Measurements from ENCODE around the gene GRPEL2. TPM values are rescaled to one million over a fixed set of nuclear protein-coding genes. Genes with fewer than 3 reads are reported as not detected.

Gene GRPEL2
- total RNA-seq, 4 donors from 2014 or later = 9.3 to 20.4 (median 13.3) TPM

DNA sequence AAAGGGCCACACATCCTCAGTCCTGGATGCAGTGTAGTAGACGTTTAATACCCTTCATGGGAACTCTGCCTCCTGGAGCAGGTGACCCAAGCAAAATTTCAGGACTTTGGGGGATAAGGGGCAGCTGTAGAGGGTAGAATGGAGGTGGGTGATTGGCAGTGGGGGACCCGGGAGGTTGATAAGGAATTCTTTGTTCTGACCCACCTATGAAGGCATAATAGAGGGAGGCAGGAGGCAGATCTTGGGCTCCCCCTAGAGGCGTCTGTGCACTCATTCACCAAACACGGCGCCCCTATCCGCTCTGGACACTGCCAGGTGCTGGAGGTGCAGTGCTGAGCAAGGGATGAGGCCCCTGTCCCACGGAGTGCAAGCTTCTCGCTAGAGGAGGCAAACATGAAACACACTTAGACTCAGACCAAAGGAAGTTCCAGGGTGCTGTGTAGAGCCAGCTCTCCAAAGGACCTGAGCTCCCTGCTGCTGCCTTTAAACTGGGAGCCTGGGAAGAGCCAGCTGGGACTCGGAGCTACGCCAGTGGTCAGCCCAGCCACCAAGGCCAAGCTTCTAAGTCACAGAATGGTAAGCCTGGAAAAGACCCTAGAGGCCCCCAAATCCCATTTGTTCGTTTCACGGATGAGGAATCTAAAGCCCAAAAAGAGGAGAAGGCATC lies 26.1 kb downstream of the GRPEL2 start:
- TF ChIP-seq, protein P1, sequence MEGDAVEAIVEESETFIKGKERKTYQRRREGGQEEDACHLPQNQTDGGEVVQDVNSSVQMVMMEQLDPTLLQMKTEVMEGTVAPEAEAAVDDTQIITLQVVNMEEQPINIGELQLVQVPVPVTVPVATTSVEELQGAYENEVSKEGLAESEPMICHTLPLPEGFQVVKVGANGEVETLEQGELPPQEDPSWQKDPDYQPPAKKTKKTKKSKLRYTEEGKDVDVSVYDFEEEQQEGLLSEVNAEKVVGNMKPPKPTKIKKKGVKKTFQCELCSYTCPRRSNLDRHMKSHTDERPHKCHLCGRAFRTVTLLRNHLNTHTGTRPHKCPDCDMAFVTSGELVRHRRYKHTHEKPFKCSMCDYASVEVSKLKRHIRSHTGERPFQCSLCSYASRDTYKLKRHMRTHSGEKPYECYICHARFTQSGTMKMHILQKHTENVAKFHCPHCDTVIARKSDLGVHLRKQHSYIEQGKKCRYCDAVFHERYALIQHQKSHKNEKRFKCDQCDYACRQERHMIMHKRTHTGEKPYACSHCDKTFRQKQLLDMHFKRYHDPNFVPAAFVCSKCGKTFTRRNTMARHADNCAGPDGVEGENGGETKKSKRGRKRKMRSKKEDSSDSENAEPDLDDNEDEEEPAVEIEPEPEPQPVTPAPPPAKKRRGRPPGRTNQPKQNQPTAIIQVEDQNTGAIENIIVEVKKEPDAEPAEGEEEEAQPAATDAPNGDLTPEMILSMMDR (IDR thresholded peaks at IDR 0.05; ENCODE audit: low read depth) = no peak

DNA sequence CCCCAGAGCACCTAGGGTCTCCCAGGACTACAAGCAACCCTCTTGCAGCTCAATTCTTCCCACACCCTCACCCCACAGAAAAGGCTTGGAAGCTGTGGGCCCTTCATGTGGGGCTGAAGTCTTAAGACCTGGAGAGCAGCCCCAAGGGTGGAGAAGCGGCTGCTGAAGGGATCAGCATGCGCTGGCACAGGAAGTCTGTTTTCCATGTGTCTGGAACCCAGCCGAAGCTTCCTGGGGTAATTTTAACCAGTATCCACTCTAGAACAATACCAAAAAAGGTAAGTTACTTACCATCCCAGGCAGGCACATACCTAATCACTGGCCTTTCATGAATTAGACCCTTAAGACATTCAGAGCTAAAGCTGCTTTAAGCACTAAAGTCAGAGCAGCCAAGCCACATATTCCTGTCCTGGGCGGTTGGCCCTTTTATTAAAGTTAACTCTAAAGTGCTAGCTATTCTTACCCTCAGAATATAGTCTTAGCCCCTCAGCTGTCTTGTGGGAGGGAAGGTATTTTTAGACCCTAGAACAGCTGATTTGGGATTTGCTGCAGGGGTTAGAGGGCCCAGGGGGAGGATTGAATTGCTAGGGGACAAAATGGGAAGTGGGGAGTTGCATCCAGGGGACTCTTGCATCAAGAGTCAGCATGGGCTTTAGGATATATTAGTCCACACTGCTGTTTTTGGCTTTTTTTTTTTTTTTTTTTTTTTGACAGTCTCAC lies 26.9 kb downstream of the GRPEL2 start:
- TF ChIP-seq, protein P1 (IDR thresholded peaks at IDR 0.05; ENCODE audit: low read depth) = no peak

DNA sequence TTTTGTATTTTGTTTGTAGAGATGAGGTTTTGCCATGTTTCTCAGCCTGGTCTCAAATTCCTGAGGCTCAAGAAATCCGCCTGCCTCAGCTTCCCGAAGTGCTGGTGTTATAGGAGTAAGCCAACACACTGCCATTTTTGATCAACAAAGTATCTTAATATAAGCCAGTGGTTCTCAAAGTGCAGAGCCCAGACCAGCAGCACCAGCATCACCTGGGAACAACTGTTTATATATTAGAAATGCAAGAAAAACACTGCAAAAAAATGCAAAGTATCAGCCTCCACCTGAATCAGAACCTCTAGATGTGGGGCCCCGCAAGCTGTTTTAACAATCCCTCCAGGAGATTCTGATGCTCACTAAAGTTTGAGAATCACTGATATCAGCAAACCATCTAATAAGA lies 27.6 kb downstream of the GRPEL2 start:
- TF ChIP-seq, protein P1 (IDR thresholded peaks at IDR 0.05; ENCODE audit: low read depth) = no peak

DNA sequence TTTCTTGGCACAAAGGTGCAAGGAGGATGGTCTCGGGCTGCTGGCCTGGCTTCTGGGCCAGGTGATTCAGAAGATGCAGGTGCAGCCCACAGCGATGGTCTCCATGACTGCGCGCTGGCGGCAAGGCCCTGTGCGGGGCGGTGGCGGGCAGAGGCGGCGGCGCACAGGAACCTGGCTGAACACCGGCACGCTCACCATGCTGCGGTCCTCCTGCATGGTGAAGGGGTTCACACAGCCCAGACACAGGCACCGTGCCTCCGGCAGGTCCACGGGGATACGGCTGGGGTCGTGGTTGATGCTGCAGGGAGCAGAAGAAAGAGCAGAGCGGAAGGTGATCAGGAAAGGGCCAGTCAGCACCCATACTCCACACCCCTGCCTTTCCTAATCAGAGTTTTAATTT lies 29.0 kb downstream of the GRPEL2 start:
- TF ChIP-seq, protein P1 (IDR thresholded peaks at IDR 0.05; ENCODE audit: low read depth) = no peak

DNA sequence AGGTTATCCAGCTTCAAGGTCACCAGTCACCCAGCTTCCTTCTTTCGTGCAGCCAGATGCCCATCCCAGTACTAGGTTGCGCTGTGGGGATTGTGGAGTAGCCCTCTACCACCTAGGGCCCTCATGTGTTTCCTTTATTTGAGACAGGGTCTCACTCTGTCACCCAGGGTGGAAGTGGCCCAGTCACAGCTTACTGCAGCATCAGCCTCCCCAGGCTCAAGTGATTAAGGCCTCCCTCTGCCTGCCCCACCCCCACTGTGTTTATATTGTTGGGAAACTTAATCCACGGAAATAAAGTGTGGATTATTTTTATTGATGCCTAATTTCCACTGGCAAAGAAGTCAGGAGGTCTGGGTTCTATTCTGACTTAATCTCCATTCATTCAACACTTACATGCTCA lies 29.5 kb downstream of the GRPEL2 start:
- TF ChIP-seq, protein P1 (IDR thresholded peaks at IDR 0.05; ENCODE audit: low read depth) = no peak

DNA sequence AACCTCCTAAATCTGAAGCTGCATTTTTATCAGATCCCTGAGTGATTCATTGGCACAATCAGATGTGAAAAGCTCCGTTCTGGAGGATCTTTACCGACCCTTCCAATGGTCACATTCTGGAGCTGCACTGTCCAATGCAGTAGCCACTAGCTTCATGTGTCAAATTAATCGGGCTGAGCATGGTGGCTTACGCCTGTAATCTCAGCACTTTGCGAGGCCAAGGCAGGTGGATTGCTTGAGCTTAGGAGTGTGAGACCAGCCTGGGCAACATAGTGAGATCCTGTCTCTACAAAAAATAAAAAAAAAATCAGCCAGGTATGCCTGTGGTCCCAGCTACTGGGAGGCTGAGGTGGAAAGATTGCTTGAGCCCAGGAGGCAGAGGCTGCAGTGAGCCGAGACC lies 30.1 kb downstream of the GRPEL2 start:
- TF ChIP-seq, protein P1 (IDR thresholded peaks at IDR 0.05; ENCODE audit: low read depth) = no peak

DNA sequence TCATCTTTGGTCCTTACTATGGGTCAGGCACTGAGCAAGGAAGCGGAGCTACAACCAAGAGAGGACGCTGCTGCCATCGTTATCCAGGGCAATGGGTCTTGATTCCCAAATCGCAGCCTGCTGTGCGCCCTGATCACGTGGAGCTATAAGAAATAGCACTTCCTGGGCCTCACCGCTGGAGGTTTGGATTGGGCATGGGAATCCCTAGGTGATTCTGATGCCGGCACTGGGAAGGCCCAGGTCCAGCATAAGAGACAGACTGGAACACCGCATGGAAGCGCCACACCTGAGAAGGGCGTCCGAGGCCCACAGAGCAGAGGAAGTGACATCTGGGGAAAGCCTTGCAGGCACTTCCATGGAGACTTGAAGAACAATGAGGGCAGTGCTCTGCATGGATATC lies 30.8 kb downstream of the GRPEL2 start:
- TF ChIP-seq, protein P1 (IDR thresholded peaks at IDR 0.05; ENCODE audit: low read depth) = no peak
